ENCODE measurements around the gene SLC38A11.
A peak's percentile ranks its signal among the peaks of the same experiment; 100 is the strongest.
"Not testable (repeated sequence)": the region's sequence is repeated elsewhere in the genome, so short reads cannot be mapped to it uniquely, and the experiment has no call there.

SLC38A11 gene

GRCh38 chr2:164954954-164955701, at the start of gene SLC38A11:
Gene SLC38A11 (minus strand): TSS chr2:164955525. CDS start chr2:164955247, 278 bp downstream.
- TF ChIP-seq ZFX (IDR thresholded peaks at IDR 0.05; ENCODE audit: borderline replicate concordance) = no peak
- TF ChIP-seq, protein P1, sequence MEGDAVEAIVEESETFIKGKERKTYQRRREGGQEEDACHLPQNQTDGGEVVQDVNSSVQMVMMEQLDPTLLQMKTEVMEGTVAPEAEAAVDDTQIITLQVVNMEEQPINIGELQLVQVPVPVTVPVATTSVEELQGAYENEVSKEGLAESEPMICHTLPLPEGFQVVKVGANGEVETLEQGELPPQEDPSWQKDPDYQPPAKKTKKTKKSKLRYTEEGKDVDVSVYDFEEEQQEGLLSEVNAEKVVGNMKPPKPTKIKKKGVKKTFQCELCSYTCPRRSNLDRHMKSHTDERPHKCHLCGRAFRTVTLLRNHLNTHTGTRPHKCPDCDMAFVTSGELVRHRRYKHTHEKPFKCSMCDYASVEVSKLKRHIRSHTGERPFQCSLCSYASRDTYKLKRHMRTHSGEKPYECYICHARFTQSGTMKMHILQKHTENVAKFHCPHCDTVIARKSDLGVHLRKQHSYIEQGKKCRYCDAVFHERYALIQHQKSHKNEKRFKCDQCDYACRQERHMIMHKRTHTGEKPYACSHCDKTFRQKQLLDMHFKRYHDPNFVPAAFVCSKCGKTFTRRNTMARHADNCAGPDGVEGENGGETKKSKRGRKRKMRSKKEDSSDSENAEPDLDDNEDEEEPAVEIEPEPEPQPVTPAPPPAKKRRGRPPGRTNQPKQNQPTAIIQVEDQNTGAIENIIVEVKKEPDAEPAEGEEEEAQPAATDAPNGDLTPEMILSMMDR (IDR thresholded peaks at IDR 0.05) = no peak
- H3K27ac ChIP-seq = no peak within 1 kb of the TSS

DNA sequence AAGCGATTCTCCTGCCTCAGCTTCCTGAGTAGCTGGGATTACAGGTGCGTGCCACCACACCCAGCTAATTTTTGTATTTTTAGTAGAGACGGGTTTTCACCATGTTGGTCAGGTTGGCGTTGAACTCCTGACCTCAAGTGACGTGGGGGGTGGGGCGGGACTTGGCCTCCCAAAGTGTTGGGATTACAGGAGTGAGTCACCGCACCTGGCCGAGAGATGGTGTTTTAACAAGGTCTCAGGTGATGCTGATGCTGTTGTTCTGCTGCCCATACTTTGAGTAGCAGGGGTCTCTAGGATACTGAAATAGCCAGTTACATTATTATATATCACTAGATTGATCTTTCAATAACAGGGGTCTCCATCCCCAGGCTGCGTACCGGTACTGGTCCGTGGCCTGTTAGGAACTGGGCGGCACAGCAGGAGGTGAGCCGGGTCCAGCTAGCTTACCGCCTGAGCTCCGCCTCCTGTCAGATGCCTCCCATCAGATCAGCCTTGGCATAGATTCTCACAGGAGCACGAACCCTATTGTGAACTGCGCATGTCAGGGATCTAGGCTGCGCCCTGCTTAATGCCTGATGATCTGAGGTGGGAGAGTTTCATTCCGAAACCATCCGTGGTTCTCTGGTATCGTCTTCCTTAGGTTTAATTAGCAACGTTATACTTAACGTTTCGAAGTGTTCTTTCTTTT, 48.3 kb upstream of the SLC38A11 start:
- TF ChIP-seq, protein P1 (IDR thresholded peaks at IDR 0.05) = no peak
- no peak for TF ChIP-seq ZFX (IDR thresholded peaks at IDR 0.05; ENCODE audit: borderline replicate concordance)
- H3K27ac ChIP-seq = no peak overlapping the region

DNA sequence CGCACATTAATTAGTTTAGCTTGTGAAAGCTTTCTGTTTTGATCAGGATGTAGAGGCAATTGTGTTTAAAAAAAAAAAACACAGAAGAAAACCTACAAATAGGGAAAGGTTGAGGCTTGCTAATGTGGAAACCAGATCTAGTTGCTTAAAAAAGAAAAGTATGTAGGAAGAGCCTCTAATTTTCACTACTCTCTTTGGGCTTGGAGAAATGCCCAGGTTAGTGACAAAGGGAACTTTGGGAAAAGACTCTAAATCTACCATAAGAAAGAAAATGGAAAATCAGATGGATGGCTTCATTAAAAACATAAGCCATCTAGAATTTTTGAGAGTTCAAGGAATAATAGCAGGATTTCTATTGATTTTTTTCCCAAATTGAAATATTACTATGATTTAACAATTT, 47.3 kb upstream of the SLC38A11 start:
- TF ChIP-seq, protein P1 (IDR thresholded peaks at IDR 0.05) = no peak
- TF ChIP-seq ZFX (IDR thresholded peaks at IDR 0.05; ENCODE audit: borderline replicate concordance) = no peak
- no peak overlapping the region for H3K27ac ChIP-seq

DNA sequence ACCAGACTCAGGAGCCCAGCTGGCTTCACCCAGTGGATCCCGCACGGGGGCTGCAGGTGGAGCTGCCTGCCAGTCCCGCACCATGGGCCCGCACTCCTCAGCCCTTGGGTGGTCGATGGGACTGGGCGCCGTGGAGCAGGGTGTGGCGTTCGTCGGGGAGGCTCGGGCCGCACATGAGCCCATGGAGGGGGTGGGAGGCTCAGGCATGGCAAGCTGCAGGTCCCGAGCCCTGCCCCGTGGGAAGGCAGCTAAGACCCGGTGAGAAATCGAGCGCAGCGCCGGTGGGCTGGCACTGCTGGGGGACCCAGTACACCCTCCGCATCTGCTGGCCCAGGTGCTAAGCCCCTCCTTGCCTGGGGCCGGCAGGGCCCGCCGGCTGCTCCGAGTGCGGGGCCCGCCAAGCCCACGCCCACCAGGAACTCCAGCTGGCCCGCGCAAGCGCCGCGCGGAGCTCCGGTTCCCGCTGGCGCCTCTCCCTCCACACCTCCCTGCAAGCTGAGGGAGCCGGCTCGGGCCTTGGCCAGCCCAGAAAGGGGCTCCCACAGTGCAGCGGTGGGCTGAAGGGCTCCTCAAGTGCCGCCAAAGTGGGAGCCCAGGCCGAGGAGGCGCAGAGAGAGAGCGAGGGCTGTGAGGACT, 39.5 kb upstream of the SLC38A11 start:
- H3K27ac ChIP-seq = peak overlapping the region; percentile 57

GRCh38 chr2:164993287-164994016, 38.1 kb upstream of the SLC38A11 start:
- TF ChIP-seq, protein P1 (IDR thresholded peaks at IDR 0.05) = no peak
- no peak for TF ChIP-seq ZFX (IDR thresholded peaks at IDR 0.05; ENCODE audit: borderline replicate concordance)

DNA sequence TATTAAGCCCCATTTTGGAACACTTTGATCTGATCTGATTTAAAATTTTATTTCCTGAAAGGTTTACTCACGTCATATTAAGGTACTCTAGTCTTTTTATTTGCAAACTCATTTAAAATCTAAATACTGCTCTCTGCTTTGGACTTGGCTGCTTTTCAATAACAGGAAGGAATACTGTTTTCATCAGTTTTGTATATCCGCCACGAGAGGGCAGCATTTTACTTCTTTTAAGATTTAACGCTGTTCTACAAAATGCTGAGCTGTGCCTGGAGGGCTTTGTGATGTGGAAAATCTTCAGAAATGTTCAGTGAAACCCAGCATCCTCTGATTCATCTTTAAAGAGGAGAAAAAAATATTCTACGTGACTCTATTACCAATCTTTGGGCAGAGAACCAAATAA, 37.5 kb upstream of the SLC38A11 start:
- no peak overlapping the region for H3K27ac ChIP-seq
- TF ChIP-seq, protein P1 (IDR thresholded peaks at IDR 0.05) = peak; percentile 34
- no peak for TF ChIP-seq ZFX (IDR thresholded peaks at IDR 0.05; ENCODE audit: borderline replicate concordance)

More at GRCh38 chr2:164993287-164994016, 38.1 kb upstream of the SLC38A11 start:
- no peak overlapping the region for H3K27ac ChIP-seq

GRCh38 chr2:164992093-164992454, 36.7 kb upstream of the SLC38A11 start:
- not testable (repeated sequence) for H3K27ac ChIP-seq

- not testable (repeated sequence) for H3K27ac ChIP-seq
These were observed 36.2 kb upstream of the SLC38A11 start for GRCh38 chr2:164991361-164992092.

GRCh38 chr2:164990953-164991352, 35.6 kb upstream of the SLC38A11 start:
- not testable (repeated sequence) for H3K27ac ChIP-seq

GRCh38 chr2:164988805-164989204, 33.5 kb upstream of the SLC38A11 start:
- not testable (repeated sequence) for H3K27ac ChIP-seq

DNA sequence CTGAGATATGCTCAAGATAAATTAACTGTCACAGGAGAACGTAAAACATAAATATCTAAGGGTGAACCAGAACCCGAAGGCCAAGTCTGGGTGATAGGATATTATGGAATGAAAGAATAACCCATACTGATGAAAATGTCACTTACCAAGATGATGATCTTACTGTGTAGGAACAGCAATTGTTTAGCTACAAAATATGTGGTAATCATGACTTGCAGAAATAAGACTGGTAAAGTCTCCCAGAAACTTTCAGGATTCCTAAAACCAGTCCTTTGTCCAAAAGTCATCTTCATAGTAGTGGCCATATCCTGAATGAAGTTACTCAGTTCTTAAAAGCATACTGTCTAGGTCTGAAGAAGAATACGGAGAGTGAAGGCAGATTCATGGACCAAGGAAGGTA, 30.7 kb upstream of the SLC38A11 start:
- H3K27ac ChIP-seq = not testable (repeated sequence)
